T-cell (primary cell): Measurements from ENCODE around the gene CAPZA2. TPM values are rescaled to one million over a fixed set of nuclear protein-coding genes. Genes with fewer than 3 reads are reported as not detected.
A peak's percentile ranks its signal among the peaks of the same experiment; 100 is the strongest.

ENCODE experiments used
- ATAC-seq, 4 experiments: fragments of 200-7000 bp in 3 of 4; fragments of 150-1000 bp in 1 of 4; cut with Tn5 transposase; replicated peaks in 1 of 4; 1 replicate in 3 of 4; 2 replicates in 1 of 4; pipeline ENCODE4 v1.10.0; 2021; ENCODE audit warnings: moderate library complexity in 3 of 4, mild to moderate bottlenecking in 2 of 4, moderate number of reproducible peaks in 1 of 4
- CTCF ChIA-PET, 2 donors: fragments of 300-600 bp; sonication (Branson Sonifier 250); formaldehyde crosslinking; loops; one replicate each; lab custom pipeline; 2022; ENCODE audit warnings: antibody characterized with exemption in 2 of 2; lab: Charles Lee
- POLR2A ChIA-PET, 2 donors: fragments of 300-600 bp; sonication (Branson Sonifier 250); formaldehyde crosslinking; loops; one replicate each; lab custom pipeline; 2022; ENCODE audit warnings: antibody characterized with exemption in 2 of 2; lab: Charles Lee
- DNase-seq, 35 experiments: peaks; one replicate each; pipeline versions ENCODE4 v3.0.0 to v3.0.0-alpha.2; 2013 to 2023
- H3K27ac ChIP-seq: one replicate; pipeline ENCODE4 v1.5.1; 2013; ENCODE audit warnings: low read length
- H3K27me3 ChIP-seq, 2 experiments: replicated peaks in 1 of 2; 1 replicate in 1 of 2; 2 replicates in 1 of 2; pipeline versions ENCODE4 v1.6.1 to v1.7.0; 2013; ENCODE audit warnings: low read length in 1 of 2, mixed read lengths in 1 of 2; ENCODE audit not compliant: control insufficient read depth in 2 of 2, insufficient read depth in 2 of 2; ENCODE audit errors: extremely low read depth in 1 of 2
- H3K36me3 ChIP-seq, 2 donors: 1 replicate in 1 of 2; 2 replicates in 1 of 2; pipeline versions ENCODE4 v1.6.1 to v1.7.0; 2013; ENCODE audit warnings: low read length in 1 of 2; ENCODE audit not compliant: control insufficient read depth in 2 of 2, insufficient read depth in 1 of 2; ENCODE audit errors: extremely low read depth in 1 of 2
- H3K4me1 ChIP-seq, 2 experiments: 1 replicate in 1 of 2; 2 replicates in 1 of 2; pipeline versions ENCODE4 v1.6.1 to v1.7.0; 2013; ENCODE audit warnings: low read length in 2 of 2, mixed read lengths in 1 of 2; ENCODE audit not compliant: insufficient read depth in 2 of 2, control insufficient read depth in 1 of 2; ENCODE audit errors: extremely low read depth in 1 of 2
- H3K4me3 ChIP-seq, 2 donors: 1 replicate in 1 of 2; 2 replicates in 1 of 2; pipeline versions ENCODE4 v1.5.1 to v1.7.0; 2013; ENCODE audit warnings: mild to moderate bottlenecking in 2 of 2, low read length in 1 of 2, moderate library complexity in 1 of 2; ENCODE audit not compliant: control insufficient read depth in 1 of 2; ENCODE audit errors: extremely low read depth in 1 of 2
- H3K9me3 ChIP-seq: 2 replicates; pipeline ENCODE4 v1.7.0; 2013
- H3K27ac Mint-ChIP-seq, 2 donors: one replicate each; pipeline ENCODE4 v1.8.0; 2020 to 2021; ENCODE audit warnings: mild to moderate bottlenecking in 2 of 2, mixed read lengths in 2 of 2
- H3K27me3 Mint-ChIP-seq, 2 donors: one replicate each; pipeline ENCODE4 v1.8.0; 2021 to 2022; ENCODE audit warnings: mixed read lengths in 2 of 2
- H3K36me3 Mint-ChIP-seq: one replicate; pipeline ENCODE4 v1.8.0; 2021; ENCODE audit warnings: mixed read lengths
- H3K4me1 Mint-ChIP-seq, 3 donors: one replicate each; pipeline ENCODE4 v1.8.0; 2020 to 2022; ENCODE audit warnings: mixed read lengths in 3 of 3, mild to moderate bottlenecking in 1 of 3
- H3K4me3 Mint-ChIP-seq, 3 donors: one replicate each; pipeline ENCODE4 v1.8.0; 2020 to 2022; ENCODE audit warnings: mild to moderate bottlenecking in 3 of 3, mixed read lengths in 3 of 3, moderate library complexity in 3 of 3
- H3K9me3 Mint-ChIP-seq, 3 donors: one replicate each; pipeline ENCODE4 v1.8.0; 2020 to 2022; ENCODE audit warnings: mixed read lengths in 3 of 3
- WGBS: methylation state at CpG from one replicate; pipeline ENCODE4 v1.1.5; 2013; ENCODE audit warnings: missing lambda C conversion rate; ENCODE audit not compliant: insufficient coverage; 5-methylcytosine and 5-hydroxymethylcytosine counted together
- total RNA-seq, 35 experiments: library from RNA in 6 of 35; stranded (reverse) in 6 of 35; fragments of 120-200 nt in 1 of 35; gene quantifications; one replicate each; pipeline versions ENCODE4 v1.2.1 to v1.2.4 and lab custom pipeline; 2013 to 2026

CAPZA2 gene
- total RNA-seq, 5 donors from 2014 or later (not counting 1 experiment from before 2014, with no cell fraction given): 93.3 to 111 (median 95.6) TPM

DNA sequence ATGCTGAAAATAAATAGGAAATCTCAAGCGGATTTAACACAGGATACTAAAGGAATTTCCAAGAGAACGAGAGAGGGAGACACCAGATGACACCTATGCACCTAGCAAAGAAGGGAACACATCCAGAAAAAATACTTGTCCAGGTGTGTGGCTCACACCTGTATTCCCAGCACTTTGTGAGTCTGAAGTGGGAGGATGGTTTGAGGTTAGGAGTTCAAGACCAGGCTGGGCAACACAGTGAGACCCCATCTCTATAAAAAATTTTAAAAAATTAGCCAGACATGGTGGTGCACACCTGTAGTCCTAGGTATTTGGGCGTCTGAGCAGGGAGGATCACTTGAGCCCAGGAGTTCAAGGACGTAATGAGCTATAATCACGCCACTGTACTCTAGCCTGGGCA lies 11.2 kb upstream of the CAPZA2 start:
- H3K4me1 ChIP-seq: no peaks in the 10 kb centered on the region
- H3K27ac ChIP-seq: no peak overlapping the region
- peaks cover 0 to 4% of the 10 kb centered on the region in 2 experiments for H3K27me3 ChIP-seq
- WGBS: 90% methylated on average over 5 of the region's 5 CpGs
- POLR2A ChIA-PET: no interaction called here
- no peak for DNase-seq
- CTCF ChIA-PET: no interaction called here
- H3K9me3 ChIP-seq: no peaks in the 10 kb centered on the region
- no peaks in the 10 kb centered on the region for H3K36me3 ChIP-seq
- Mint-ChIP-seq H3K27me3 (peaks cover 15 to 29% of the 10 kb centered on the region in 2 donors), H3K4me3 (no peak overlapping the region), H3K4me1 (no peaks in the 10 kb centered on the region), H3K9me3 (no peaks in the 10 kb centered on the region), H3K36me3 (no peaks in the 10 kb centered on the region), H3K27ac (no peak overlapping the region)
- no peak overlapping the region for H3K4me3 ChIP-seq
- no peak for ATAC-seq

DNA sequence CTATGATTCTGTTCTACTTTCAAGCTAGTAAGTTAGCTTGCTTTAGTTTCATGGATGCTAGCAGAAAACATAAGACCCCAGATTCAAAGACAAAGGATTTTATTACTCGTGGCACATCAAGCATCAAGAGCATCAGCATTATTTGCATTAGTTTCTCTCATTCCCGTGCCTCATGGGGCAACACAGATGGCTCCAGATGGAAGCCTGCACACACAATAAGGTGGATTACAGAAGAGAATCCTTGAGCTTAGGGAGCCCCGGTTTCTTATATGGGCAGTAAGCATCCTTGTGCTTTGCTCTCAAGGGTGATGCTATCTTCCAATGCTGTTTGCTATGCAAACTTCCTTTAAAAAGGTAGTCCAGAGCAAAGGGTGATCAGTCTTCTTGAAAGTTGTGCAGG lies 10.7 kb upstream of the CAPZA2 start:
- ChIA-PET POLR2A (no interaction called here), CTCF (no interaction called here)
- peaks cover 0 to 7% of the 10 kb centered on the region in 2 experiments for H3K27me3 ChIP-seq
- H3K9me3 Mint-ChIP-seq: no peaks in the 10 kb centered on the region
- no peak for ATAC-seq
- no peaks in the 10 kb centered on the region for H3K4me1 Mint-ChIP-seq
- no peak overlapping the region for H3K4me3 Mint-ChIP-seq
- no peak overlapping the region for H3K27ac ChIP-seq
- no peaks in the 10 kb centered on the region for H3K36me3 Mint-ChIP-seq
- H3K4me3 ChIP-seq: no peak overlapping the region
- H3K9me3 ChIP-seq: no peaks in the 10 kb centered on the region
- H3K4me1 ChIP-seq: no peaks in the 10 kb centered on the region
- no peak overlapping the region for H3K27ac Mint-ChIP-seq
- no peaks in the 10 kb centered on the region for H3K36me3 ChIP-seq
- WGBS: 88% methylated on average over 2 of the region's 3 CpGs
- DNase-seq: no peak
- peaks cover 15 to 27% of the 10 kb centered on the region in 2 donors for H3K27me3 Mint-ChIP-seq

DNA sequence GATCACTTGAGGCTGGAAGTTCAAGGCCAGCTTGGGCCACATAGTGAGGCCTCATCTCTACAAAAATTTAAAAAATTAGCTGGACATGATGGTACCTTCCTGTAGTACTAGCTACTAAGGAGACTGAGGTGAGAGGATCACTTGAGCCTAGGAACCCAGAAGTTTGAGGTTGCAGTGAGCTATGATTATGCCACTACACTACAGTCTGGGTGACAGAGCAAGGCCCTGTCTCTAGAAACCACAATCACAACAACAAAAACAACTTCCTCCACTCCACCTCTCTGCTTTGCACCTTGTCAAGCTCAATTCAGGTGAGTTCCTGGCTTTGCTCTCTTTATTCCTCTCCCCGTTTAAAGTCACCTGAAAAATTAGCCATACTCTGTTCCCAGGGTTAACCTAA lies 8.3 kb upstream of the CAPZA2 start:
- Mint-ChIP-seq H3K9me3 (no peaks in the 10 kb centered on the region), H3K4me3 (no peak overlapping the region), H3K36me3 (no peaks in the 10 kb centered on the region), H3K27me3 (peaks cover 17 to 28% of the 10 kb centered on the region in 2 donors), H3K4me1 (peaks cover 0 to 1% (median 1%) of the 10 kb centered on the region in 3 donors), H3K27ac (no peak overlapping the region)
- Histone ChIP-seq H3K36me3 (no peaks in the 10 kb centered on the region), H3K4me1 (no peaks in the 10 kb centered on the region), H3K27me3 (peaks cover 0 to 7% of the 10 kb centered on the region in 2 experiments), H3K27ac (no peak overlapping the region), H3K9me3 (no peaks in the 10 kb centered on the region), H3K4me3 (no peak overlapping the region)
- ChIA-PET CTCF (interaction anchor here in 1 of 2 donors (0.7 kb wide), 1 partner anchor 66 kb away, joined by 3 read pairs; no protein-coding TSS in a partner anchor), POLR2A (no interaction called here)
- ATAC-seq (no peak), DNase-seq (no peak)
- 75% methylated on average over 1 of the region's 1 CpG for WGBS

DNA sequence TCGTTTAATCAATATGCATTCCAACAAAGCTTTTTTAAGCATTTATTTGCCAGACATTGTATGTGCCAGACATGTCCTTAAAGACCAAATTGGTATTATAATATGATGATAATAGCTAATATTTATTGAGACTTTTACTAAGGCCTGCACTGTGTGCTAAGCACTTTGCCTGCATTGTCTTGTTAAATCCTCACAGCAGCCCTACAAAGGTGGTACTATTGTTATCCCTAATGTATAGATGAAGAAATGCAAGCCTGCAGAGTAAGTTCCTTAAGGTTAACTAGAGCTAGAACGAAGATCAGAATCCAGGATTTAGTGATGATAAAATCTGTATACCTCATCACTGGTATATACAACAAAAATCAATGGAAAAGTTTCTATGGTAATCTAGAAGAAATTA lies 5.3 kb upstream of the CAPZA2 start:
- no peaks in the 10 kb centered on the region for H3K36me3 Mint-ChIP-seq
- no peak for ATAC-seq
- Histone ChIP-seq H3K27me3 (peaks cover 0 to 4% of the 10 kb centered on the region in 2 experiments), H3K9me3 (no peaks in the 10 kb centered on the region), H3K36me3 (no peaks in the 10 kb centered on the region), H3K4me3 (no peak overlapping the region), H3K4me1 (peaks cover 3% of the 10 kb centered on the region in 2 experiments), H3K27ac (no peak overlapping the region)
- peaks cover 6 to 15% (median 12%) of the 10 kb centered on the region in 3 donors for H3K4me1 Mint-ChIP-seq
- no peak overlapping the region for H3K4me3 Mint-ChIP-seq
- no peak for DNase-seq
- H3K9me3 Mint-ChIP-seq: no peaks in the 10 kb centered on the region
- H3K27ac Mint-ChIP-seq: no peak overlapping the region
- POLR2A ChIA-PET: interaction anchor here (0.6 to 1.0 kb wide), 4 partner anchors 9 to 634 kb away, joined by 3 to 6 read pairs (median 4); no protein-coding TSS in a partner anchor
- no CpG with 5 or more reads among the region's 2 CpGs for WGBS
- CTCF ChIA-PET: interaction anchor here in 1 of 2 donors (1.2 kb wide), 1 partner anchor 14 kb away, joined by 4 read pairs; no protein-coding TSS in a partner anchor
- peaks cover 11 to 17% of the 10 kb centered on the region in 2 donors for H3K27me3 Mint-ChIP-seq

DNA sequence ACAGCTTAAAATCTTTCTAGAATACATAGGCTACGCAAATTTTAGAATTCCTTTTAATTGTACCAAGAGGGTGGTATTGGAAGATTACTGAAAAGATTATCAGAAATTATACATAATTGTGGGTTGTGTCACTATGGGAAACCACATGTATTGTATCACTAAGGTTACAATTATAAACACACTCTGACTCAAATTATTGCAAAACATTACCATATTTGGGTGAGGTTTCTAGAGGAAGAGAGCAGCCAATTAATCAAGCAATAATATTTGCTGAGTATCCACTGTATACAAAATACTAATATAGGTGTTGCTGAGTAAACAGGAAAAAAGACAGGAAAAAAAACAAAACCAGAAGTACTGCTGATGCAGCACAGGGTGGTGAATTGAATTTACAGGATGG lies 3.1 kb upstream of the CAPZA2 start:
- Histone ChIP-seq H3K36me3 (no peaks in the 10 kb centered on the region), H3K27me3 (peaks cover 0 to 4% of the 10 kb centered on the region in 2 experiments), H3K9me3 (no peaks in the 10 kb centered on the region), H3K4me1 (peaks cover 14 to 15% of the 10 kb centered on the region in 2 experiments), H3K27ac (no peak overlapping the region), H3K4me3 (no peak overlapping the region)
- Mint-ChIP-seq H3K4me1 (peaks cover 21 to 28% (median 21%) of the 10 kb centered on the region in 3 donors), H3K4me3 (no peak overlapping the region), H3K9me3 (no peaks in the 10 kb centered on the region), H3K27me3 (peaks cover 11 to 17% of the 10 kb centered on the region in 2 donors), H3K27ac (no peak overlapping the region), H3K36me3 (no peaks in the 10 kb centered on the region)
- DNase-seq (no peak), ATAC-seq (no peak)
- no CpG with 5 or more reads among the region's 1 CpG for WGBS
- POLR2A ChIA-PET: interaction anchor here in 1 of 2 donors (0.6 kb wide), 2 partner anchors 25 to 29 kb away, joined by 3 to 4 read pairs; no protein-coding TSS in a partner anchor
- CTCF ChIA-PET: interaction anchor here (0.6 to 0.7 kb wide), 3 partner anchors 70 to 692 kb away, joined by 3 to 4 read pairs (median 3); partner anchors contain the start of gene ST7 (in 1 of the 2)

DNA sequence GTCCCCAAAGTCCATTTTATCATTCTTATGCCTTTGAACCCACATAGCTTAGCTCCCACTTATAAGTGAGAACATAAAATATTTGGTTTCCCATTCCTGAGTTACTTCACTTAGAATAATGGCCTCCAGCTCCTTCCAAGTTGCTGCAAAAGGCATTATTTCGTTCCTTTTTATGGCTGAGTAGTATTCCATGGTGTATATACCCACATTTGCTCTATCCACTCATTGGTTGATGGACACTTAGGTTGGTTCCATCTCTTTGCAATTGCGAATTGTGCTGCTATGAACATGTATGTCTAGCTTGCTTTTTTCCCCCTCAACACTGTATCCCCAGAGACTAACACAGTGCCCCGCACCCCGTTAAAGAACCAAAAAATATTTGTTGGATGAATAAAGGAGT lies 670 bp upstream of the CAPZA2 start:
- DNase-seq (no peak), ATAC-seq (no peak)
- Mint-ChIP-seq H3K36me3 (no peaks in the 10 kb centered on the region), H3K27ac (peak overlapping the region; percentile 81 to 86), H3K9me3 (no peaks in the 10 kb centered on the region), H3K4me3 (peak overlapping the region; percentile 66 to 99 (median 92)), H3K4me1 (peaks cover 37 to 46% (median 42%) of the 10 kb centered on the region in 3 donors), H3K27me3 (peaks cover 6 to 11% of the 10 kb centered on the region in 2 donors)
- H3K27me3 ChIP-seq: no peaks in the 10 kb centered on the region
- no CpG with 5 or more reads among the region's 4 CpGs for WGBS
- H3K4me3 ChIP-seq: peak overlapping the region in 1 of 2 donors; percentile 1
- H3K27ac ChIP-seq: no peak overlapping the region
- ChIA-PET CTCF (interaction anchor here (0.6 to 1.0 kb wide), 3 partner anchors 37 to 1827 kb away, joined by 3 read pairs; no protein-coding TSS in a partner anchor), POLR2A (no interaction called here)
- H3K9me3 ChIP-seq: no peaks in the 10 kb centered on the region
- H3K36me3 ChIP-seq: no peaks in the 10 kb centered on the region
- H3K4me1 ChIP-seq: peaks cover 16 to 18% of the 10 kb centered on the region in 2 experiments
